Naive thymus-derived CD4-positive, alpha-beta T cell (primary cell): Measurements from ENCODE around the gene SSX2IP. TPM values are rescaled to one million over a fixed set of nuclear protein-coding genes. Genes with fewer than 3 reads are reported as not detected.

Experiments used
- ATAC-seq: fragments of 150-1000 bp; cut with Tn5 transposase; 2 replicates; pipeline ENCODE4 v1.10.0; 2021; ENCODE audit warnings: mild to moderate bottlenecking, moderate library complexity
- CTCF ChIA-PET: fragments of 350-600 bp; sonication (Branson Sonifier 250); formaldehyde crosslinking; loops from one replicate; lab custom pipeline; 2021; ENCODE audit warnings: antibody characterized with exemption; lab: Charles Lee
- POLR2A ChIA-PET: fragments of 350-600 bp; sonication (Branson Sonifier 250); formaldehyde crosslinking; loops from one replicate; lab custom pipeline; 2021; ENCODE audit warnings: antibody characterized with exemption, inconsistent platforms; lab: Charles Lee
- DNase-seq, 9 donors: peaks; one replicate each; pipeline versions ENCODE4 v3.0.0 to v3.0.0-alpha.2; 2020 to 2022; ENCODE audit warnings: mixed read lengths in 1 of 9
- H3K27ac ChIP-seq: one replicate; pipeline ENCODE4 v1.7.0; 2013; ENCODE audit warnings: mild to moderate bottlenecking, low read depth, low read length, moderate library complexity
- H3K27me3 ChIP-seq, 2 donors: one replicate each; pipeline ENCODE4 v1.7.0; 2013; ENCODE audit warnings: low read length in 2 of 2, mild to moderate bottlenecking in 2 of 2, moderate library complexity in 2 of 2; ENCODE audit not compliant: control insufficient read depth in 2 of 2, insufficient read depth in 2 of 2
- H3K36me3 ChIP-seq, 3 experiments: 1 replicate in 2 of 3; 2 replicates in 1 of 3; pipeline ENCODE4 v1.7.0; 2013; ENCODE audit warnings: low read length in 3 of 3, mild to moderate bottlenecking in 3 of 3, moderate library complexity in 1 of 3; ENCODE audit not compliant: insufficient read depth in 3 of 3, control insufficient read depth in 2 of 3
- H3K4me1 ChIP-seq, 2 donors: one replicate each; pipeline ENCODE4 v1.7.0; 2013; ENCODE audit warnings: low read length in 2 of 2, mild to moderate bottlenecking in 2 of 2, moderate library complexity in 1 of 2; ENCODE audit not compliant: control insufficient read depth in 2 of 2, insufficient read depth in 2 of 2
- H3K4me3 ChIP-seq: 2 replicates; pipeline ENCODE4 v1.7.0; 2013; ENCODE audit warnings: mild to moderate bottlenecking, low read length
- H3K9me3 ChIP-seq, 3 experiments: 1 replicate in 2 of 3; 2 replicates in 1 of 3; pipeline ENCODE4 v1.7.0; 2013; ENCODE audit warnings: low read length in 3 of 3; ENCODE audit not compliant: control insufficient read depth in 2 of 3
- H3K27ac Mint-ChIP-seq, 9 donors: one replicate each; pipeline ENCODE4 v1.8.0; 2020 to 2022; ENCODE audit warnings: mixed read lengths in 9 of 9, mild to moderate bottlenecking in 8 of 9, moderate library complexity in 5 of 9, inconsistent platforms in 2 of 9
- H3K27me3 Mint-ChIP-seq, 5 donors: one replicate each; pipeline ENCODE4 v1.8.0; 2021 to 2022; ENCODE audit warnings: mixed read lengths in 5 of 5, mild to moderate bottlenecking in 1 of 5
- H3K36me3 Mint-ChIP-seq, 5 donors: one replicate each; pipeline ENCODE4 v1.8.0; 2020 to 2022; ENCODE audit warnings: mixed read lengths in 5 of 5, mild to moderate bottlenecking in 3 of 5, inconsistent platforms in 1 of 5
- H3K4me1 Mint-ChIP-seq, 7 donors: one replicate each; pipeline ENCODE4 v1.8.0; 2020 to 2022; ENCODE audit warnings: mixed read lengths in 7 of 7, mild to moderate bottlenecking in 3 of 7, inconsistent platforms in 1 of 7
- H3K4me3 Mint-ChIP-seq, 10 donors: one replicate each; pipeline ENCODE4 v1.8.0; 2020 to 2022; ENCODE audit warnings: mild to moderate bottlenecking in 10 of 10, mixed read lengths in 10 of 10, moderate library complexity in 6 of 10, inconsistent platforms in 2 of 10
- H3K9me3 Mint-ChIP-seq, 11 donors: one replicate each; pipeline ENCODE4 v1.8.0; 2020 to 2022; ENCODE audit warnings: mixed read lengths in 11 of 11, mild to moderate bottlenecking in 4 of 11, inconsistent platforms in 1 of 11, moderate library complexity in 1 of 11
- intact Hi-C, 2 donors: fragments of 100-400 bp; cut with micrococcal nuclease; formaldehyde crosslinking; loops; one replicate each; pipeline ENCODE4 v1.15.1; 2023
- polyA plus RNA-seq, 2 donors: library from polyadenylated mRNA; unstranded; fragments of 300-500 nt; fragmentation: Illumina TruSeq; gene quantifications; one replicate each; pipeline ENCODE4 v1.2.3, GENCODE V29; 2021
- total RNA-seq, 6 experiments: library from RNA in 5 of 6; stranded (reverse) in 5 of 6; gene quantifications; 1 replicate in 5 of 6; 2 replicates in 1 of 6; pipeline ENCODE4 v1.2.3 and lab custom pipeline; 2021 to 2026

SSX2IP gene
- total and polyA plus RNA-seq, 7 experiments from 2014 or later: 7.5 to 13.4 (median 8.4) TPM

GRCh38 chr1:84611091-84611490 lies 79.2 kb downstream of the SSX2IP start:
- intact Hi-C loops: loop anchor here in 1 of 2 donors (2.0 kb wide), 1 partner anchor 36 kb away; the partner anchor contains the start of gene CTBS
- Mint-ChIP-seq H3K9me3 (peaks cover 4 to 38% (median 12%) of the 10 kb centered on the region in 11 donors), H3K4me3 (peak overlapping the region in 6 of 10 donors; percentile 60 to 81 (median 64)), H3K27me3 (peaks cover 0 to 5% (median 0%) of the 10 kb centered on the region in 5 donors), H3K36me3 (peaks cover 6 to 13% (median 8%) of the 10 kb centered on the region in 5 donors), H3K27ac (peak overlapping the region in 8 of 9 donors; percentile 76 to 95 (median 90)), H3K4me1 (peaks cover 4 to 24% (median 16%) of the 10 kb centered on the region in 7 donors)
- peaks cover 0 to 11% of the 10 kb centered on the region in 2 donors for H3K4me1 ChIP-seq
- POLR2A ChIA-PET: interaction anchor here (1.2 to 2.8 kb wide), 2 partner anchors 37 to 132 kb away, joined by 3 to 20 read pairs; partner anchors contain the start of genes CTBS and RPF1
- H3K27ac ChIP-seq: peak overlapping the region; percentile 60
- H3K9me3 ChIP-seq: peaks cover 0 to 6% (median 0%) of the 10 kb centered on the region in 3 experiments
- H3K36me3 ChIP-seq: no peaks in the 10 kb centered on the region
- DNase-seq: no peak
- H3K4me3 ChIP-seq: no peak overlapping the region
- CTCF ChIA-PET: no interaction called here
- H3K27me3 ChIP-seq: no peaks in the 10 kb centered on the region
- ATAC-seq: no peak

GRCh38 chr1:84606977-84607376 lies 83.3 kb downstream of the SSX2IP start:
- no peak overlapping the region for H3K4me3 Mint-ChIP-seq
- no peak for ATAC-seq
- no peak for DNase-seq
- H3K36me3 Mint-ChIP-seq: peaks cover 8 to 24% (median 20%) of the 10 kb centered on the region in 5 donors
- H3K27ac Mint-ChIP-seq: no peak overlapping the region
- intact Hi-C loops: no loop called here
- peaks cover 10 to 60% (median 31%) of the 10 kb centered on the region in 11 donors for H3K9me3 Mint-ChIP-seq
- Histone ChIP-seq H3K27me3 (no peaks in the 10 kb centered on the region), H3K9me3 (peaks cover 0 to 29% (median 3%) of the 10 kb centered on the region in 3 experiments), H3K27ac (no peak overlapping the region), H3K4me3 (no peak overlapping the region), H3K4me1 (peaks cover 0 to 2% of the 10 kb centered on the region in 2 donors), H3K36me3 (no peaks in the 10 kb centered on the region)
- CTCF ChIA-PET: no interaction called here
- peaks cover 0 to 5% (median 0%) of the 10 kb centered on the region in 5 donors for H3K27me3 Mint-ChIP-seq
- POLR2A ChIA-PET: interaction anchor here (0.6 to 1.6 kb wide), 2 partner anchors 35 to 95 kb away, joined by 3 to 5 read pairs; no protein-coding TSS in a partner anchor
- peaks cover 2 to 13% (median 8%) of the 10 kb centered on the region in 7 donors for H3K4me1 Mint-ChIP-seq

- DNase-seq (no peak), ATAC-seq (no peak)
- CTCF ChIA-PET: interaction anchor here (0.6 kb wide), 1 partner anchor 660 kb away, joined by 4 read pairs; no protein-coding TSS in a partner anchor
- peaks cover 10 to 60% (median 29%) of the 10 kb centered on the region in 11 donors for H3K9me3 Mint-ChIP-seq
- H3K27ac ChIP-seq: no peak overlapping the region
- H3K36me3 Mint-ChIP-seq: peaks cover 8 to 25% (median 20%) of the 10 kb centered on the region in 5 donors
- peaks cover 0 to 5% (median 0%) of the 10 kb centered on the region in 5 donors for H3K27me3 Mint-ChIP-seq
- no peaks in the 10 kb centered on the region for H3K36me3 ChIP-seq
- no peak overlapping the region for H3K4me3 ChIP-seq
- POLR2A ChIA-PET: no interaction called here
- no peaks in the 10 kb centered on the region for H3K4me1 ChIP-seq
- no peaks in the 10 kb centered on the region for H3K4me1 Mint-ChIP-seq
- no peak overlapping the region for H3K4me3 Mint-ChIP-seq
- no peaks in the 10 kb centered on the region for H3K27me3 ChIP-seq
- H3K27ac Mint-ChIP-seq: no peak overlapping the region
- H3K9me3 ChIP-seq: peaks cover 0 to 29% (median 3%) of the 10 kb centered on the region in 3 experiments
- intact Hi-C loops: no loop called here
Observed at GRCh38 chr1:84605157-84605556, 85.1 kb downstream of the SSX2IP start.

GRCh38 chr1:84603941-84604830 lies 86.1 kb downstream of the SSX2IP start:
- DNase-seq: no peak
- ATAC-seq: no peak
- CTCF ChIA-PET: no interaction called here

GRCh38 chr1:84603223-84603622 lies 87.0 kb downstream of the SSX2IP start:
- peaks cover 0 to 29% (median 3%) of the 10 kb centered on the region in 3 experiments for H3K9me3 ChIP-seq
- no peak overlapping the region for H3K4me3 Mint-ChIP-seq
- ChIA-PET CTCF (no interaction called here), POLR2A (no interaction called here)
- no peak for DNase-seq
- intact Hi-C loops: no loop called here
- H3K27me3 ChIP-seq: no peaks in the 10 kb centered on the region
- no peak for ATAC-seq
- peaks cover 10 to 60% (median 29%) of the 10 kb centered on the region in 11 donors for H3K9me3 Mint-ChIP-seq
- no peak overlapping the region for H3K27ac ChIP-seq
- H3K4me3 ChIP-seq: no peak overlapping the region
- H3K36me3 Mint-ChIP-seq: peaks cover 8 to 25% (median 20%) of the 10 kb centered on the region in 5 donors
- peaks cover 0 to 5% (median 0%) of the 10 kb centered on the region in 5 donors for H3K27me3 Mint-ChIP-seq
- no peaks in the 10 kb centered on the region for H3K4me1 ChIP-seq
- H3K4me1 Mint-ChIP-seq: peaks cover 0 to 11% (median 1%) of the 10 kb centered on the region in 7 donors
- H3K36me3 ChIP-seq: no peaks in the 10 kb centered on the region
- H3K27ac Mint-ChIP-seq: peak overlapping the region in 2 of 9 donors; percentile 38 to 50

More at GRCh38 chr1:84603941-84604830, 86.1 kb downstream of the SSX2IP start:
- no peaks in the 10 kb centered on the region for H3K36me3 ChIP-seq
- H3K9me3 Mint-ChIP-seq: peaks cover 10 to 60% (median 29%) of the 10 kb centered on the region in 11 donors
- H3K4me3 Mint-ChIP-seq: no peak overlapping the region
- POLR2A ChIA-PET: no interaction called here
- no peaks in the 10 kb centered on the region for H3K4me1 ChIP-seq
- peaks cover 0 to 5% (median 0%) of the 10 kb centered on the region in 5 donors for H3K27me3 Mint-ChIP-seq
- no peak overlapping the region for H3K27ac Mint-ChIP-seq
- no peak overlapping the region for H3K4me3 ChIP-seq
- peaks cover 0 to 29% (median 3%) of the 10 kb centered on the region in 3 experiments for H3K9me3 ChIP-seq
- intact Hi-C loops: no loop called here
- H3K27ac ChIP-seq: no peak overlapping the region
- peaks cover 0 to 7% (median 1%) of the 10 kb centered on the region in 7 donors for H3K4me1 Mint-ChIP-seq
- peaks cover 8 to 25% (median 20%) of the 10 kb centered on the region in 5 donors for H3K36me3 Mint-ChIP-seq
- no peaks in the 10 kb centered on the region for H3K27me3 ChIP-seq

GRCh38 chr1:84600796-84601195 lies 89.5 kb downstream of the SSX2IP start:
- no peak for ATAC-seq
- Mint-ChIP-seq H3K36me3 (peaks cover under 1 to 16% (median 11%) of the 10 kb centered on the region in 5 donors), H3K4me3 (no peak overlapping the region), H3K9me3 (peaks cover under 1 to 37% (median 16%) of the 10 kb centered on the region in 11 donors), H3K4me1 (peaks cover 0 to 11% (median 1%) of the 10 kb centered on the region in 7 donors), H3K27ac (no peak overlapping the region), H3K27me3 (no peaks in the 10 kb centered on the region)
- ChIA-PET CTCF (no interaction called here), POLR2A (interaction anchor here (0.6 to 1.2 kb wide), 2 partner anchors 27 to 106 kb away, joined by 3 to 5 read pairs; no protein-coding TSS in a partner anchor)
- Histone ChIP-seq H3K36me3 (no peaks in the 10 kb centered on the region), H3K4me3 (no peak overlapping the region), H3K9me3 (peaks cover 0 to 20% (median 2%) of the 10 kb centered on the region in 3 experiments), H3K4me1 (no peaks in the 10 kb centered on the region), H3K27me3 (no peaks in the 10 kb centered on the region), H3K27ac (no peak overlapping the region)
- intact Hi-C loops: no loop called here
- no peak for DNase-seq
